ENCODE results near the gene LRRC23. TPM values are rescaled to one million over a fixed set of nuclear protein-coding genes. Genes with fewer than 3 reads are reported as not detected.

The LRRC23 gene
- total and polyA plus RNA-seq, 2 of the 13 experiments (the other 11 are each of a cell fraction or from before 2014, with no cell fraction given) = 6.0 to 7.8 TPM

DNA sequence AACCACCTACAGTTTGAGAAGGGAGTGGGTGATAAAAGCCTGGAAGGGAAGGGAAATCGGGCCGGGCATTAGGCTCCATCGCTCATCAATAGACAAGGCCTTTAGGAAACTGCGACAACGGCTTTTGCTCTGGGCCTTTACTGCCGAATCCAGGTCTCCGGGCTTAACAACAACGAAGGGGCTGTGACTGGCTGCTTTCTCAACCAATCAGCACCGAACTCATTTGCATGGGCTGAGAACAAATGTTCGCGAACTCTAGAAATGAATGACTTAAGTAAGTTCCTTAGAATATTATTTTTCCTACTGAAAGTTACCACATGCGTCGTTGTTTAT lies 38.7 kb downstream of the LRRC23 start (continued):
- TF ChIP-seq, protein P1, sequence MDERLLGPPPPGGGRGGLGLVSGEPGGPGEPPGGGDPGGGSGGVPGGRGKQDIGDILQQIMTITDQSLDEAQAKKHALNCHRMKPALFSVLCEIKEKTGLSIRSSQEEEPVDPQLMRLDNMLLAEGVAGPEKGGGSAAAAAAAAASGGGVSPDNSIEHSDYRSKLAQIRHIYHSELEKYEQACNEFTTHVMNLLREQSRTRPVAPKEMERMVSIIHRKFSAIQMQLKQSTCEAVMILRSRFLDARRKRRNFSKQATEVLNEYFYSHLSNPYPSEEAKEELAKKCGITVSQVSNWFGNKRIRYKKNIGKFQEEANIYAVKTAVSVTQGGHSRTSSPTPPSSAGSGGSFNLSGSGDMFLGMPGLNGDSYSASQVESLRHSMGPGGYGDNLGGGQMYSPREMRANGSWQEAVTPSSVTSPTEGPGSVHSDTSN (CRISPR knock-in tag; IDR thresholded peaks at IDR 0.05) = peak; percentile 82

DNA sequence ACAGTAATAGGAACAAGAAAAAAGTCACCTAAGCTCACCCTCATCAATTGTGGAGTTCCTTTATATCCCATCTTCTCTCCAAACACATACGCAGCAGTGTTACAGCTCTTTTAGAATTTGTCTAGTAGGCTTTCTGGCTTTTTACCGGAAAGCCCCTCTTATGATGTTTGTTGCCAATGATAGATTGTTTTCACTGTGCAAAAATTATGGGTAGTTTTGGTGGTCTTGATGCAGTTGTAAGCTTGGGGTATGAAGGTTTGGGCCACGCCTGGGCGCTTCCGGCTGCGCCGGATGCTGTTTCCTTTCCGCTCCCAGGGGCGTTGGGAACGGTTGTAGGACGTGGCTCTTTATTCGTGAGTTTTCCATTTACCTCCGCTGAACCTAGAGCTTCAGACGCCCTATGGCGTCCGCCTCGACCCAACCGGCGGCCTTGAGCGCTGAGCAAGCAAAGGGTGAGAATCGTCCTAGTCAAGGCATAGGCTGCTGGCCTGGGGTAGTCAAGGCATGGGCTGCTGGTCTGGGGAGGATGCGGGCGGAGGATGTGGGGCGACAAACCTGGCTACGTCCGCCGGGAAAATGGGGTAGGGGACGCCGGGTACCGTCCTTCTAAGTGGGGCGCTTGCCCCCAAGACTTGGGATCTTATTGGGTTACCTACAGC lies 39.2 kb downstream of the LRRC23 start, which contains the start of the genes C12orf57 and RNU7-1:
TSS of gene C12orf57 (plus strand) at position 301 of the 659 bp plus-strand sequence. CDS start at position 401, 100 bp downstream.
TSS of gene RNU7-1 (plus strand) at position 95 of the 659 bp plus-strand sequence.
- peak within 1 kb of the TSS; percentile 54 to 79 (median 73) for H3K4me3 ChIP-seq (replicated peaks in 1 of 3; ENCODE audit: insufficient read depth in 1 of 3, low read depth in 2 of 3, low read length in 3 of 3)
- FAIRE-seq (no peak), DNase-seq (ENCODE audit: low spot score) (peak; percentile 94), ATAC-seq (peak; percentile 63)
- H3K4me1 ChIP-seq (ENCODE audit: insufficient read depth, low read length) = peaks cover 41% of the 10 kb centered on the region
- H3K9ac ChIP-seq (ENCODE audit: insufficient read depth, low read depth, low read length) = peak within 1 kb of the TSS; percentile 82
- no peak within 1 kb of the TSS for H2AFZ ChIP-seq (ENCODE audit: low read length)
- no peaks in the 10 kb centered on the region for H4K20me1 ChIP-seq (ENCODE audit: insufficient read depth, low read length)
- intact Hi-C loops (cut with micrococcal nuclease; ENCODE audit: unreplicated experiment) (loop anchor here (1.0 kb wide), 2 partner anchors 71 to 148 kb away; partner anchors contain the start of genes C1R and SPSB2), in situ Hi-C loops (cut with HindIII; ENCODE audit: extremely low pct_ligation_motif_present, low pct_unique_long_range_greater_than_20kb) (loop anchor here (10.0 kb wide), 1 partner anchor 171 kb away; no protein-coding TSS in a partner anchor)
- ChIA-PET POLR2A (interaction anchor here (0.6 to 5.2 kb wide), 54 partner anchors 9 to 410 kb away, joined by 3 to 180 read pairs (median 6); partner anchors contain the start of genes ATN1, C1R, C1RL and C1S), CTCF (ENCODE audit: low intra/inter-chr PET ratio, low total read pairs) (interaction anchor here (0.8 to 2.2 kb wide), 7 partner anchors 18 to 170 kb away, joined by 3 to 15 read pairs (median 3); partner anchors contain the start of genes C1RL and LPCAT3)
- H3K36me3 ChIP-seq (replicated peaks in 1 of 2; ENCODE audit: control insufficient read depth in 1 of 2, insufficient read depth in 2 of 2, low read length in 2 of 2) = peaks cover 0 to 9% of the 10 kb centered on the region in 2 experiments; a peak in 2 of 5 replicates
- peak within 1 kb of the TSS; percentile 92 for H3K4me2 ChIP-seq (ENCODE audit: low read depth, low read length)
- H3K79me2 ChIP-seq (ENCODE audit: insufficient read depth, low read length) = no peaks in the 10 kb centered on the region
- H3K9me3 ChIP-seq (ENCODE audit: low read length) = no peaks in the 10 kb centered on the region
- BruUV-seq (replicated peaks) = TSS peak; percentile 91
- under 1% methylated on average over 17 of the region's 31 CpGs for WGBS (ENCODE audit: low lambda C conversion rate)
- H3K27ac ChIP-seq (ENCODE audit: extremely low read length, insufficient read depth, low read length) = peak within 1 kb of the TSS; percentile 98
- no peaks in the 10 kb centered on the region for H3K27me3 ChIP-seq (ENCODE audit: control insufficient read depth in 1 of 2, insufficient read depth in 2 of 2, low read length in 2 of 2)
- TF ChIP-seq HNRNPH1 (optimal IDR thresholded peaks at IDR 0.05; ENCODE audit: low read depth, low read length) = peak; percentile 97
- TF ChIP-seq, protein P2, sequence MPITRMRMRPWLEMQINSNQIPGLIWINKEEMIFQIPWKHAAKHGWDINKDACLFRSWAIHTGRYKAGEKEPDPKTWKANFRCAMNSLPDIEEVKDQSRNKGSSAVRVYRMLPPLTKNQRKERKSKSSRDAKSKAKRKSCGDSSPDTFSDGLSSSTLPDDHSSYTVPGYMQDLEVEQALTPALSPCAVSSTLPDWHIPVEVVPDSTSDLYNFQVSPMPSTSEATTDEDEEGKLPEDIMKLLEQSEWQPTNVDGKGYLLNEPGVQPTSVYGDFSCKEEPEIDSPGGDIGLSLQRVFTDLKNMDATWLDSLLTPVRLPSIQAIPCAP (CRISPR knock-in tag; IDR thresholded peaks at IDR 0.05; ENCODE audit: low read depth) = 0 out of 2 replicates have a peak, but pooled peaks have one; percentile 76
- peak; percentile 44; the same call in 1 of the 2 replicates for TF ChIP-seq ZNF430 (CRISPR knock-in tag; IDR thresholded peaks at IDR 0.05)
- TF ChIP-seq FOXC1 (CRISPR knock-in tag; IDR thresholded peaks at IDR 0.05; ENCODE audit: borderline replicate concordance) = peak; percentile 69
- TF ChIP-seq HNRNPK (IDR thresholded peaks at IDR 0.05; ENCODE audit: low read depth, low read length, poor library complexity, severe bottlenecking) = no peak
- TF ChIP-seq RFXANK (CRISPR knock-in tag; IDR thresholded peaks at IDR 0.05) = peak; percentile 87; the same call in 1 of the 2 replicates
- no peak for TF ChIP-seq ONECUT2 (CRISPR knock-in tag; IDR thresholded peaks at IDR 0.05)
- TF ChIP-seq ZNF550 (CRISPR knock-in tag; IDR thresholded peaks at IDR 0.05; ENCODE audit: borderline replicate concordance) = no peak
- no peak for TF ChIP-seq ZMYM2 (CRISPR knock-in tag; IDR thresholded peaks at IDR 0.05)
- TF ChIP-seq ZNF354B (CRISPR knock-in tag; IDR thresholded peaks at IDR 0.05) = peak; percentile 71; the same call in 1 of the 2 replicates
- no peak; the same call in 1 of the 2 replicates for TF ChIP-seq CHCHD3 (CRISPR knock-in tag; IDR thresholded peaks at IDR 0.05)
- TF ChIP-seq KLF16 (CRISPR knock-in tag; IDR thresholded peaks at IDR 0.05) = peak; percentile 70 to 99; a peak in 3 of 4 replicates
- TF ChIP-seq, protein P3, sequence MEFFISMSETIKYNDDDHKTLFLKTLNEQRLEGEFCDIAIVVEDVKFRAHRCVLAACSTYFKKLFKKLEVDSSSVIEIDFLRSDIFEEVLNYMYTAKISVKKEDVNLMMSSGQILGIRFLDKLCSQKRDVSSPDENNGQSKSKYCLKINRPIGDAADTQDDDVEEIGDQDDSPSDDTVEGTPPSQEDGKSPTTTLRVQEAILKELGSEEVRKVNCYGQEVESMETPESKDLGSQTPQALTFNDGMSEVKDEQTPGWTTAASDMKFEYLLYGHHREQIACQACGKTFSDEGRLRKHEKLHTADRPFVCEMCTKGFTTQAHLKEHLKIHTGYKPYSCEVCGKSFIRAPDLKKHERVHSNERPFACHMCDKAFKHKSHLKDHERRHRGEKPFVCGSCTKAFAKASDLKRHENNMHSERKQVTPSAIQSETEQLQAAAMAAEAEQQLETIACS (CRISPR knock-in tag; IDR thresholded peaks at IDR 0.05) = no peak; the same call in 1 of the 2 replicates
- no peak for TF ChIP-seq MTA3 (CRISPR knock-in tag; IDR thresholded peaks at IDR 0.05)
- no peak; the same call in 1 of the 2 replicates for TF ChIP-seq BRD4 (CRISPR knock-in tag; IDR thresholded peaks at IDR 0.05)
- peak; percentile 99 for TF ChIP-seq KDM3A (CRISPR knock-in tag; IDR thresholded peaks at IDR 0.05; ENCODE audit: low read depth)
- no peak for TF ChIP-seq ETS1 (CRISPR knock-in tag; IDR thresholded peaks at IDR 0.05)
- no peak for TF ChIP-seq ZNF382 (CRISPR knock-in tag; IDR thresholded peaks at IDR 0.05; ENCODE audit: borderline replicate concordance)
